Natural killer cell (primary cell): ENCODE measurements around the gene PIEZO1. TPM values are rescaled to one million over a fixed set of nuclear protein-coding genes. Genes with fewer than 3 reads are reported as not detected.

Experiments used
- ATAC-seq, 3 donors: fragments of 150-1000 bp in 2 of 3; fragments of 200-7000 bp in 1 of 3; cut with Tn5 transposase; 1 replicate in 1 of 3; 2 replicates in 2 of 3; pipeline ENCODE4 v1.10.0; 2021; ENCODE audit warnings: mild to moderate bottlenecking in 2 of 3, moderate library complexity in 2 of 3
- DNase-seq, 2 donors: peaks; one replicate each; pipeline versions ENCODE4 v3.0.0 to v3.0.0-alpha.2; 2013 to 2021; ENCODE audit warnings: mixed read lengths in 1 of 2
- H3K27ac ChIP-seq: one replicate; pipeline ENCODE4 v1.5.1; 2013; ENCODE audit warnings: mild to moderate bottlenecking, low read length
- H3K27me3 ChIP-seq: one replicate; pipeline ENCODE4 v1.6.1; 2013; ENCODE audit warnings: low read length; ENCODE audit not compliant: control insufficient read depth, insufficient read depth
- H3K36me3 ChIP-seq: one replicate; pipeline ENCODE4 v1.6.1; 2013; ENCODE audit warnings: low read length; ENCODE audit not compliant: control insufficient read depth, insufficient read depth
- H3K4me1 ChIP-seq: one replicate; pipeline ENCODE4 v1.6.1; 2013; ENCODE audit warnings: low read length; ENCODE audit not compliant: control insufficient read depth, insufficient read depth
- H3K4me3 ChIP-seq: one replicate; pipeline ENCODE4 v1.5.1; 2013; ENCODE audit warnings: low read length
- H3K9me3 ChIP-seq: one replicate; pipeline ENCODE4 v1.6.1; 2013; ENCODE audit warnings: low read length; ENCODE audit not compliant: control insufficient read depth, insufficient read depth
- H3K27ac Mint-ChIP-seq, 2 donors: one replicate each; pipeline ENCODE4 v1.8.0; 2022; ENCODE audit warnings: mild to moderate bottlenecking in 2 of 2, mixed read lengths in 2 of 2, moderate library complexity in 1 of 2
- H3K27me3 Mint-ChIP-seq, 2 donors: one replicate each; pipeline ENCODE4 v1.8.0; 2022; ENCODE audit warnings: low read depth in 2 of 2, mixed read lengths in 2 of 2
- H3K36me3 Mint-ChIP-seq: one replicate; pipeline ENCODE4 v1.8.0; 2022; ENCODE audit warnings: mixed read lengths
- H3K4me1 Mint-ChIP-seq, 2 donors: one replicate each; pipeline ENCODE4 v1.8.0; 2022; ENCODE audit warnings: mixed read lengths in 2 of 2
- H3K4me3 Mint-ChIP-seq: one replicate; pipeline ENCODE4 v1.8.0; 2022; ENCODE audit warnings: mild to moderate bottlenecking, moderate library complexity, mixed read lengths
- H3K9me3 Mint-ChIP-seq, 2 donors: one replicate each; pipeline ENCODE4 v1.8.0; 2022; ENCODE audit warnings: mixed read lengths in 2 of 2
- CTCF ChIP-seq: fragments of 200-600 bp; IDR thresholded peaks from one replicate; pipeline ENCODE4 v1.8.0; 2022; ENCODE audit warnings: antibody characterized with exemption
- WGBS: methylation state at CpG from one replicate; pipeline ENCODE4 v1.1.7; 2013; ENCODE audit warnings: missing lambda C conversion rate; ENCODE audit not compliant: insufficient coverage; 5-methylcytosine and 5-hydroxymethylcytosine counted together
- intact Hi-C: fragments of 100-400 bp; cut with micrococcal nuclease; formaldehyde crosslinking; loops from one replicate; pipeline ENCODE4 v1.14.2; 2022
- total RNA-seq, 4 donors: library from RNA; stranded (reverse); fragments of 120-200 nt in 1 of 4; gene quantifications; one replicate each; pipeline versions ENCODE4 v1.2.3 to v1.2.4, GENCODE V29; 2013 to 2022

The PIEZO1 gene
- total RNA-seq, 3 donors from 2014 or later (not counting 1 experiment from before 2014, with no cell fraction given): 172 to 197 (median 183) TPM

- Histone ChIP-seq H3K4me3 (no peak overlapping the region), H3K27ac (no peak overlapping the region), H3K4me1 (peaks cover 18% of the 10 kb centered on the region), H3K27me3 (no peaks in the 10 kb centered on the region), H3K36me3 (peaks cover 83% of the 10 kb centered on the region), H3K9me3 (no peaks in the 10 kb centered on the region)
- DNase-seq (no peak), ATAC-seq (no peak)
- WGBS: 95% methylated on average over 22 of the region's 23 CpGs
- Mint-ChIP-seq H3K36me3 (no peaks in the 10 kb centered on the region), H3K9me3 (no peaks in the 10 kb centered on the region), H3K4me1 (no peaks in the 10 kb centered on the region), H3K27me3 (no peaks in the 10 kb centered on the region), H3K27ac (no peak overlapping the region), H3K4me3 (no peak overlapping the region)
- TF ChIP-seq CTCF: no peak
- intact Hi-C loops: no loop called here
Measured at GRCh38 chr16:88720396-88720970, 64.5 kb downstream of the PIEZO1 start.

GRCh38 chr16:88719933-88720296 lies 65.1 kb downstream of the PIEZO1 start:
- TF ChIP-seq CTCF: no peak
- no peaks in the 10 kb centered on the region for H3K27me3 ChIP-seq
- Mint-ChIP-seq H3K9me3 (no peaks in the 10 kb centered on the region), H3K4me1 (no peaks in the 10 kb centered on the region), H3K36me3 (no peaks in the 10 kb centered on the region), H3K27ac (no peak overlapping the region), H3K27me3 (no peaks in the 10 kb centered on the region), H3K4me3 (no peak overlapping the region)
- ATAC-seq (no peak), DNase-seq (no peak)
- peaks cover 18% of the 10 kb centered on the region for H3K4me1 ChIP-seq
- no peak overlapping the region for H3K4me3 ChIP-seq
- H3K27ac ChIP-seq: no peak overlapping the region
- intact Hi-C loops: no loop called here
- H3K9me3 ChIP-seq: no peaks in the 10 kb centered on the region
- peaks cover 83% of the 10 kb centered on the region for H3K36me3 ChIP-seq
- WGBS: 95% methylated on average over 19 of the region's 19 CpGs

- H3K36me3 ChIP-seq: peaks cover 83% of the 10 kb centered on the region
- Mint-ChIP-seq H3K9me3 (no peaks in the 10 kb centered on the region), H3K36me3 (no peaks in the 10 kb centered on the region), H3K4me3 (no peak overlapping the region), H3K4me1 (no peaks in the 10 kb centered on the region), H3K27me3 (no peaks in the 10 kb centered on the region), H3K27ac (no peak overlapping the region)
- DNase-seq: no peak
- 97% methylated on average over 29 of the region's 29 CpGs for WGBS
- H3K27me3 ChIP-seq: no peaks in the 10 kb centered on the region
- no peak for ATAC-seq
- no peaks in the 10 kb centered on the region for H3K9me3 ChIP-seq
- no peak for TF ChIP-seq CTCF
- H3K27ac ChIP-seq: no peak overlapping the region
- intact Hi-C loops: no loop called here
- peaks cover 18% of the 10 kb centered on the region for H3K4me1 ChIP-seq
- H3K4me3 ChIP-seq: no peak overlapping the region
Measured at GRCh38 chr16:88719267-88719932, 65.6 kb downstream of the PIEZO1 start.

- Histone ChIP-seq H3K4me3 (no peak overlapping the region), H3K9me3 (no peaks in the 10 kb centered on the region), H3K27ac (no peak overlapping the region), H3K27me3 (no peaks in the 10 kb centered on the region), H3K36me3 (peaks cover 85% of the 10 kb centered on the region), H3K4me1 (peaks cover 18% of the 10 kb centered on the region)
- Mint-ChIP-seq H3K4me3 (no peak overlapping the region), H3K4me1 (no peaks in the 10 kb centered on the region), H3K9me3 (no peaks in the 10 kb centered on the region), H3K36me3 (no peaks in the 10 kb centered on the region), H3K27me3 (no peaks in the 10 kb centered on the region), H3K27ac (peak overlapping the region in 1 of 2 donors; percentile 42)
- TF ChIP-seq CTCF: no peak
- peak in 1 of 2 donors; percentile 46 for DNase-seq
- intact Hi-C loops: no loop called here
- WGBS: 77% methylated on average over 11 of the region's 11 CpGs
- peak in 2 of 3 donors; percentile 47 to 55 for ATAC-seq
Measured at GRCh38 chr16:88718178-88718577, 66.8 kb downstream of the PIEZO1 start.
